Left renal pelvis (tissue), 4 donors: ENCODE data around the gene NFE2L2. TPM values are rescaled to one million over a fixed set of nuclear protein-coding genes. Genes with fewer than 3 reads are reported as not detected.
"Not testable (repeated sequence)": the region's sequence is repeated elsewhere in the genome, so short reads cannot be mapped to it uniquely, and the experiment has no call there.

Source experiments
- DNase-seq, 4 donors: peaks; one replicate each; pipeline ENCODE4 v3.0.0-alpha.2; 2013; ENCODE audit warnings: low read depth in 4 of 4, low spot score in 3 of 4
- polyA plus RNA-seq, 4 donors: library from polyadenylated mRNA; unstranded; fragments of 120-200 nt; gene quantifications; one replicate each; pipeline ENCODE4 v1.2.1, GENCODE V29; 2013; ENCODE audit not compliant: insufficient read length in 4 of 4

Gene NFE2L2
- polyA plus RNA-seq, 4 donors: 124 to 191 (median 163) TPM

DNA sequence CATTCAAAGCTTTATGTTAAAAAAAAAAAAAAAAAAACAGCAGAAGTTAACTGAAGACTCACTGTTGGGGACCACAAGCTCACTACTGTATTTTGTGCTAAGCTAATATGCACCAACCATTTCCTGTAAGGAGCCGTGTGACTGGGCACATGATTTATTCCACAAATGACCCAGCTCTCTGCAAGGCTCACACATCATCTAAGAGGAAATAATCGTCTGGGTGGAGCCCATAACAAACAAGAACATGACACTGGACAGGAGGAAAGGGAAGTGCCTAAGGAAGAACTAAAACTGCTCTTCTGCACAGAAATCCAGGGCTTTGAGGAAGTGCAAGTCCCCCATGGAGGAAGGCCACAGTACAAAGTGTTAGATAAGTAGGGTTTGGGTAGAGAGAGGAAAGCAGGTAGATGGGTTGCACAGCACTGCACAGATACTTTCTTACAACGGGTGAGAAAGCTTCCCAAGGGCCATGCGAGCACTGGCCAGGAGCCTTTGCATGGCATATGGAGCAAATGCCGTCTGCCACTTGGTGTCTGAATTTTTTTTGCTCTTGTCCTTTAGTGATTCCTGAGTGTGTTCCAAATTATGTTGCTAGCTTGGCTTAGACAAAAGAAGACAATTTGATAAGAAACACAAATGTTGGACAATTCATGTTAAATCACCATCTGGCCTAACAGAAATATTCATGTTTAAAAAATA, 24.4 kb downstream of the NFE2L2 start:
- no peak for DNase-seq

- DNase-seq: no peak
Observed at GRCh38 chr2:177239053-177239452, 25.5 kb downstream of the NFE2L2 start.

DNA sequence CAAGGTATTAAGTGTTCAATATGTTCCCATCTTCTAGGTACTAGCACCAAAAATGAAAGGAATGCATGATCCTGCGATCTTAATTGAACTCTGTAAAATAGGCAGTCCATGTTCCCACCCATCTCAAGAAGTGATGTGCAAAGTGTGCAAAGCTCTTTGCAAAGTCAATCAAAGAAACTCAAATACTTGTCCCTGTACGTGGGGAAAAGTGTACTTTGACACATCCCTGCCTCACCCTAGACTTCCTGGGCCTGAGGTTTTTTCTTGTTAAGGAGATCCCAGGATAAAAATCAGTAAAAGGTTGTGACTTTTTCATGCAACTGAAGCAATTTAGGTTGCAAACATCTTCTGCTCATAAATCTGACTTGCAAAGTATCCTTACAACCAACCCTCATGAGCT, 26.6 kb downstream of the NFE2L2 start:
- DNase-seq: no peak

GRCh38 chr2:177235855-177236437, 28.6 kb downstream of the NFE2L2 start:
- no peak for DNase-seq

DNA sequence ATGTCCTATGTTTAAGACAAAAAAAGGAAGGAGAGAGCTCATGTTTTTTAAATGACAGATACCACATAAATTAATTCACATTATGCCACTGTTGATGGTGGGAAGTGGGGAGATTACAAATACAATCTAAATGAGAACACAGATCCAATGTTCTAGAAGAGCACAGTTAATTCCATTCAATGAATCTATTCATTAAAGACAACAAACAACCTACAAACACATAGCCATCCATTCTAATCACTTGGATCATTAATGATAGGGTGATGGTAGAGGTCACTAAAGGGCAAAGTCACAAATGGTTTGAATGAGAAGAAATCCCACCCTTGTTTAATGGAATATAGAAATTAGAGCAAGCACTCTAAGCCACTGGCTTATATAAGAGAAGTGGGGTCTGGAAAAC, 30.3 kb downstream of the NFE2L2 start:
- no peak for DNase-seq

DNA sequence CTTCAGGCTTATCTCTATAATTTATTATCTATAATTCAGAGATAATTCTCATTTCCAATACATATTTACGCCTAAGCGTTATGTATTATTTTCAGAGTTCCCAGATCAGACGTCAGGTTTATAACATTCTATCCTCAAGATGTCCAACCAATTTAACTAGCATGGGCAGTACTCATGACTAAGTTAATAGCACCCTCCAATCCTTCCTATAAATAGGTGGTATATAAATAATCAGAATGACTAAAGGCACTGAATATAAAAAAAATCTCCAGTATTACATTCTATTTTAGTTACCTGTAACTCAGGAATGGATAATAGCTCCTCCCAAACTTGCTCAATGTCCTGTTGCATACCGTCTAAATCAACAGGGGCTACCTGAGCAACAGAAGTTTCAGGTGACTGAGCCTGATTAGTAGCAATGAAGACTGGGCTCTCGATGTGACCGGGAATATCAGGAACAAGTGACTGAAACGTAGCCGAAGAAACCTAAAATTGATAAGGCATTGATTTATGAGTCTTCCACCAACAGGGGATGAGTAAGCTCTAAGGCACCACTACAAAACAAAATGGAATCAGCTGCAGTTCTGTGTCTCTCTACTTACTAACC, 32.3 kb downstream of the NFE2L2 start:
- DNase-seq: no peak

DNA sequence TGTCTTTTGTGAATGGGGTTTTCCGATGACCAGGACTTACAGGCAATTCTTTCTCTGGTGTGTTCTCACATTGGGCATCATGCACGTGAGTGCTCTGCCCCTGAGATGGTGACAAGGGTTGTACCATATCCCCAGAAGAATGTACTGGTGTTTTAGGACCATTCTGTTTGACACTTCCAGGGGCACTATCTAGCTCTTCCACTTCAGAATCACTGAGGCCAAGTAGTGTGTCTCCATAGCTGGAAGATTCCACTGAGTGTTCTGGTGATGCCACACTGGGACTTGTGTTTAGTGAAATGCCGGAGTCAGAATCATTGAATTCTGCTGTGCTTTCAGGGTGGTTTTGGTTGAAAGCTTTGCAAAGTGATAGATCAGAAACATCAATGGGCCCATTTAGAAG, 33.3 kb downstream of the NFE2L2 start:
- no peak for DNase-seq

- no peak for DNase-seq
Observed at GRCh38 chr2:177229442-177230242, 34.9 kb downstream of the NFE2L2 start.

DNA sequence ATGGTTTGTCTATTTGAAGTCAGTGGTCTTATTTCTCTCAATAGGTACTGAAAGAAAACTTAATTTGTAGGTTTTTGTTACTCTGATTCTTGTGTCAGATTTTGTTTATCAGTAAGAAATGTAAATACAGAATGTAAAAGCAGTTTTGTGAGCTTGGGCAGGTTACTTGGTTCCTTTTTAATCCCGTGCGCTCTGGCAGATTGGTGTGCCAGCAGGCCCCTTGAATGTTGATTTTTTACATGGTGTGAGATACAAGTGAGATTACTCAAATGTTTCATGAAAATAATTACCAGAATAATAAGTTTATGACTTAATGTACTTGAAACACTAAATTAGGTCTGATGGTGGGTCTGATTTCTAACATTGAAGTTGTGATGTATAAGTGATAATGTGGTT, 38.6 kb downstream of the NFE2L2 start:
- DNase-seq: no peak

- DNase-seq: not testable (repeated sequence)
Observed at GRCh38 chr2:177223436-177223835, 41.1 kb downstream of the NFE2L2 start.

DNA sequence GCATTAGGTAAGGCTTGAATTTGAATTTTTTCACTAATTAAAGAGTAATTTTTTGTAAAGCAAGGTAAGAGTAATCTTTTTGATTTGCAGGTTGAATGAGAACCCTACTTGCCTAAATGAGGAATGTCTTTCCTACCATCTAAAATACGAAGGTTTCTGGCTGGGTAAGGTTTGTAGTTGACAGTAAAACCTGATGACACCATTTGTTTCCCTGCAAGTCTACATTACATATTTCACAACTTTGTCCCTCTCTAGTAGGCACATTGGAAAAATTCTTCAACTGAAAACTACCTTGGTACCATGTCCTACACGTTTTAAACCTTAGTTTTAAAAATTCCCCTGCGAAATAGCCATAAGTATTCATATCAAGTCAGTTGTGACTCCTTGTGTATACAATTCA, 42.6 kb downstream of the NFE2L2 start:
- DNase-seq: no peak

DNA sequence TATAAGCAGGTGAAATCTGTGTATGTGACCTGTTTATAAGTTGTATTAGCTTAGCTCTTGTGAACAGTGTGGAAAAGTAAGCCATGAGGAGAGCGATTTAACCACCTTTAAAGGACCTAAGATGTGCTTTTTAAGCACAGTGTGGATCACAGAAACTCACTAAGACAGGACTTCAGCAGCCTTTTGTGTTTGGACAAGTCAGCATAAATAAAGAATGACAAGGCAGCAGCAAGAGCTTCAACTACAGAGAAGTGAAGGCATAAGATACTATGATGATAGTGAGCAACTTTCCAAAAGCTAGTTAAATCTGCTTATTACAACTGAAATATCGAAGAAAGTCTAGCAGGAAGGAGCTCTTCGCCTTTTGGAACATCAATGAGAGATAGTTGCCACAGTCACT, 43.0 kb downstream of the NFE2L2 start:
- no peak for DNase-seq

GRCh38 chr2:177219787-177220186, 44.7 kb downstream of the NFE2L2 start:
- DNase-seq: not testable (repeated sequence)

DNA sequence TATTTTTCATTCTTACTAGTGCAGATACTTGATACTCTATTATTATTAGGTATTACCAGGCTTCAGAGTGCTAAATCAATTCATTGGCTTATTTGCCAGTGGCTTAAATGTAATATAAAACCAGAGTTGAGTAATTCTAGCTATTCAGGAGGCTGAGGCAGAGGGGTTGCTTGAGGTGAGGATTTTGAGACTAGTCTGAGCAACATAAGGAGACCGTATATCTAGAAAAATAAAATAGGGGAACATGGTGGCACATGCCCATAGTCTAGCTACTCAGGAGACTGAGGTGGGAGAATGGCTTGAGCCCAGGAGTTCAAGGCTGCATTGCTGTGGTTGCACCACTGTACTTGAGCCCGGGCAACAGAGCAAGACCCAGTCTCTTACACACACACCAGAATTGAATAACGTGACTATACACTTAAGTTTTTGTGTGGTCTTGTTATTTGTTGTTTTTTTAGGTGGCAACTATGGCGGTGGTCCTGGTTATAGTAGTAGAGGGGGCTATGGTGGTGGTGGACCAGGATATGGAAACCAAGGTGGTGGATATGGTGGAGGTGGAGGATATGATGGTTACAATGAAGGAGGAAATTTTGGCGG, 47.2 kb downstream of the NFE2L2 start:
- no peak for DNase-seq

GRCh38 chr2:177212891-177213856, 51.4 kb downstream of the NFE2L2 start:
- DNase-seq: peak; percentile 61 to 73 (median 68)

- peak; percentile 96 to 99 (median 98) for DNase-seq
Observed at GRCh38 chr2:177212106-177212890, 52.2 kb downstream of the NFE2L2 start, which contains the start of gene HNRNPA3. TSS of gene HNRNPA3 (plus strand) at chr2:177212794. CDS start at chr2:177212800, 6 bp downstream.

GRCh38 chr2:177211576-177212105, 52.9 kb downstream of the NFE2L2 start:
- no peak for DNase-seq

- DNase-seq: no peak
Observed at GRCh38 chr2:177211169-177211568, 53.4 kb downstream of the NFE2L2 start.

GRCh38 chr2:177207101-177207500, 57.4 kb downstream of the NFE2L2 start:
- DNase-seq: no peak
